ENCODE measurements around the gene C4orf50.

DNA sequence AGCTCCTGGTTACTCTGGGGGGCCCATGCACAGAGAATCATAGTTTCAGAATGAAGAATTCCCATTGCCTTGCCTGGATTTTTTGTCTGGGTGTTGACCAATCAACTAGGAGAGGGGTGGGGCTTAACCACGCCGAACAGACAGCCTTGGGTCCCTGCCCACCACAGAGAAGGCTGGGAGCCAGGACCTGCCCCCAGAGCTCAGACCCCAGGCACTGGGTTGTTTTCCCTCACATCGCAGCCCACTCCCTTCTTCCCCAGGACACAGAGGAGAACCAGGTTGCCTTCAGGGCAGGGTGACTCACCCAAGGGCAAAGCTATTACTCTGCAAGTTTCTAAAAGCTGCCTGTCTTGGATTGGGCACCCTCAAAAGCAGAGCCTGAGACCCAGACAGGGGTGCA lies 102.0 kb downstream of the C4orf50 start:
- TF ChIP-seq RAD21 (IDR thresholded peaks at IDR 0.05 in 1 of 2, conservative IDR thresholded peaks at IDR 0.05 in 1 of 2; ENCODE audit: low read depth in 2 of 2, low read length in 2 of 2) = no peak
- TF ChIP-seq, protein P1, sequence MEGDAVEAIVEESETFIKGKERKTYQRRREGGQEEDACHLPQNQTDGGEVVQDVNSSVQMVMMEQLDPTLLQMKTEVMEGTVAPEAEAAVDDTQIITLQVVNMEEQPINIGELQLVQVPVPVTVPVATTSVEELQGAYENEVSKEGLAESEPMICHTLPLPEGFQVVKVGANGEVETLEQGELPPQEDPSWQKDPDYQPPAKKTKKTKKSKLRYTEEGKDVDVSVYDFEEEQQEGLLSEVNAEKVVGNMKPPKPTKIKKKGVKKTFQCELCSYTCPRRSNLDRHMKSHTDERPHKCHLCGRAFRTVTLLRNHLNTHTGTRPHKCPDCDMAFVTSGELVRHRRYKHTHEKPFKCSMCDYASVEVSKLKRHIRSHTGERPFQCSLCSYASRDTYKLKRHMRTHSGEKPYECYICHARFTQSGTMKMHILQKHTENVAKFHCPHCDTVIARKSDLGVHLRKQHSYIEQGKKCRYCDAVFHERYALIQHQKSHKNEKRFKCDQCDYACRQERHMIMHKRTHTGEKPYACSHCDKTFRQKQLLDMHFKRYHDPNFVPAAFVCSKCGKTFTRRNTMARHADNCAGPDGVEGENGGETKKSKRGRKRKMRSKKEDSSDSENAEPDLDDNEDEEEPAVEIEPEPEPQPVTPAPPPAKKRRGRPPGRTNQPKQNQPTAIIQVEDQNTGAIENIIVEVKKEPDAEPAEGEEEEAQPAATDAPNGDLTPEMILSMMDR (IDR thresholded peaks at IDR 0.05; ENCODE audit: control extremely low read depth in 1 of 3, insufficient read depth in 1 of 3, low read depth in 1 of 3, low read length in 3 of 3) = no peak
- no peak for TF ChIP-seq SP1 (IDR thresholded peaks at IDR 0.05; ENCODE audit: low read depth, low read length)
- TF ChIP-seq JUND (IDR thresholded peaks at IDR 0.05; ENCODE audit: low read length) = no peak
- no peak for TF ChIP-seq YY1 (IDR thresholded peaks at IDR 0.05; ENCODE audit: low read depth, low read length)
- TF ChIP-seq USF2 (IDR thresholded peaks at IDR 0.05; ENCODE audit: low read length) = no peak
- TF ChIP-seq PHF8 (conservative IDR thresholded peaks at IDR 0.05; ENCODE audit: low read depth, low read length) = no peak
- TF ChIP-seq TAF1 (IDR thresholded peaks at IDR 0.05; ENCODE audit: low read depth, low read length) = no peak

All from H1 (cell line).